ENCODE data around the gene CTSV.
"Not testable (repeated sequence)": the region's sequence is repeated elsewhere in the genome, so short reads cannot be mapped to it uniquely, and the experiment has no call there.

The CTSV gene

GRCh38 chr9:97039514-97039860 is 545 bp upstream of the CTSV start:
- DNase-seq: no peak

GRCh38 chr9:97023505-97023904 is 15.4 kb downstream of the CTSV start:
- not testable (repeated sequence) for DNase-seq

GRCh38 chr9:97013151-97014132 is 25.5 kb downstream of the CTSV start:
- not testable (repeated sequence) for DNase-seq

GRCh38 chr9:97012617-97013016 is 26.3 kb downstream of the CTSV start:
- DNase-seq: not testable (repeated sequence)

GRCh38 chr9:97002195-97002594 is 36.7 kb downstream of the CTSV start:
- not testable (repeated sequence) for DNase-seq

- DNase-seq: not testable (repeated sequence)
Measured at GRCh38 chr9:97001338-97001737, 37.6 kb downstream of the CTSV start.

GRCh38 chr9:97000139-97000787 is 38.7 kb downstream of the CTSV start:
- not testable (repeated sequence) for DNase-seq

- DNase-seq: not testable (repeated sequence)
Measured at GRCh38 chr9:96999733-97000132, 39.2 kb downstream of the CTSV start.

- not testable (repeated sequence) for DNase-seq
Measured at GRCh38 chr9:96997009-96997701, 41.8 kb downstream of the CTSV start.

GRCh38 chr9:96994531-96995016 is 44.4 kb downstream of the CTSV start:
- DNase-seq: not testable (repeated sequence)

- DNase-seq: not testable (repeated sequence)
Measured at GRCh38 chr9:96992303-96992702, 46.6 kb downstream of the CTSV start.

GRCh38 chr9:96989747-96990318 is 49.1 kb downstream of the CTSV start:
- DNase-seq: not testable (repeated sequence)

- not testable (repeated sequence) for DNase-seq
Measured at GRCh38 chr9:96984887-96985286, 54.1 kb downstream of the CTSV start.

GRCh38 chr9:96984139-96984538 is 54.8 kb downstream of the CTSV start:
- not testable (repeated sequence) for DNase-seq

GRCh38 chr9:96983496-96984122 is 55.3 kb downstream of the CTSV start:
- not testable (repeated sequence) for DNase-seq
